Measurements from ENCODE around the gene HAND1. TPM values are rescaled to one million over a fixed set of nuclear protein-coding genes. Genes with fewer than 3 reads are reported as not detected.

The HAND1 gene
- total and polyA plus RNA-seq, 9 of the 15 experiments (the other 6 are each of a cell fraction or from before 2014, with no cell fraction given), result not detected

GRCh38 chr5:154480847-154481246 is 2.8 kb upstream of the HAND1 start:
- H3K4me3 ChIP-seq, result no peak overlapping the region
- H3K9ac ChIP-seq (ENCODE audit: insufficient read depth in 1 of 2, low read depth in 2 of 2, low read length in 2 of 2), result no peak overlapping the region
- H4K20me1 ChIP-seq (replicated peaks; ENCODE audit: control insufficient read depth, insufficient read depth, low read length), result peaks cover 4% of the 10 kb centered on the region; the same call in 1 of the 2 replicates
- intact Hi-C loops (cut with micrococcal nuclease), result no loop called here
- no peak overlapping the region for H3K4me2 ChIP-seq (ENCODE audit: insufficient read depth, low read length)
- POLR2A ChIA-PET, result no interaction called here
- ATAC-seq (no peak), FAIRE-seq (no peak), DNase-seq (ENCODE audit: extremely low read depth in 1 of 4, low spot score in 3 of 4) (no peak)
- H3K27ac ChIP-seq (ENCODE audit: extremely low read depth, low read depth, low read length), result no peak overlapping the region
- no peaks in the 10 kb centered on the region for H3K36me3 ChIP-seq (ENCODE audit: control insufficient read depth, insufficient read depth, low read length)
- no peaks in the 10 kb centered on the region for H3K9me1 ChIP-seq (ENCODE audit: control insufficient read depth, insufficient read depth, low read length)
- WGBS (ENCODE audit: insufficient coverage, low coverage, missing lambda C conversion rate), result 0% methylated on average over 3 of the region's 3 CpGs
- BruUV-seq (replicated peaks), result no TSS peak
- CTCF ChIA-PET (ENCODE audit: low intra/inter-chr PET ratio), result no interaction called here
- H3K79me2 ChIP-seq (ENCODE audit: control insufficient read depth, insufficient read depth, low read length), result no peaks in the 10 kb centered on the region
- in situ Hi-C loops (cut with MboI), result no loop called here
- no peak overlapping the region for H2AFZ ChIP-seq (ENCODE audit: low read depth, low read length)
- H3K27me3 ChIP-seq (ENCODE audit: control insufficient read depth in 2 of 2, insufficient read depth in 2 of 2, low read length in 2 of 2), result peaks cover 84 to 89% of the 10 kb centered on the region in 2 experiments
- no peaks in the 10 kb centered on the region for H3K9me3 ChIP-seq (replicated peaks; ENCODE audit: control insufficient read depth, insufficient read depth, low read depth, low read length)
- peaks cover 0 to 25% of the 10 kb centered on the region in 2 experiments; a peak in 1 of 5 replicates for H3K4me1 ChIP-seq (replicated peaks in 1 of 2; ENCODE audit: control insufficient read depth in 2 of 2, insufficient read depth in 2 of 2, low read length in 2 of 2)
- TF ChIP-seq ETV1 (tag; conservative IDR thresholded peaks at IDR 0.05; ENCODE audit: low read depth), result no peak
- TF ChIP-seq, protein P1, sequence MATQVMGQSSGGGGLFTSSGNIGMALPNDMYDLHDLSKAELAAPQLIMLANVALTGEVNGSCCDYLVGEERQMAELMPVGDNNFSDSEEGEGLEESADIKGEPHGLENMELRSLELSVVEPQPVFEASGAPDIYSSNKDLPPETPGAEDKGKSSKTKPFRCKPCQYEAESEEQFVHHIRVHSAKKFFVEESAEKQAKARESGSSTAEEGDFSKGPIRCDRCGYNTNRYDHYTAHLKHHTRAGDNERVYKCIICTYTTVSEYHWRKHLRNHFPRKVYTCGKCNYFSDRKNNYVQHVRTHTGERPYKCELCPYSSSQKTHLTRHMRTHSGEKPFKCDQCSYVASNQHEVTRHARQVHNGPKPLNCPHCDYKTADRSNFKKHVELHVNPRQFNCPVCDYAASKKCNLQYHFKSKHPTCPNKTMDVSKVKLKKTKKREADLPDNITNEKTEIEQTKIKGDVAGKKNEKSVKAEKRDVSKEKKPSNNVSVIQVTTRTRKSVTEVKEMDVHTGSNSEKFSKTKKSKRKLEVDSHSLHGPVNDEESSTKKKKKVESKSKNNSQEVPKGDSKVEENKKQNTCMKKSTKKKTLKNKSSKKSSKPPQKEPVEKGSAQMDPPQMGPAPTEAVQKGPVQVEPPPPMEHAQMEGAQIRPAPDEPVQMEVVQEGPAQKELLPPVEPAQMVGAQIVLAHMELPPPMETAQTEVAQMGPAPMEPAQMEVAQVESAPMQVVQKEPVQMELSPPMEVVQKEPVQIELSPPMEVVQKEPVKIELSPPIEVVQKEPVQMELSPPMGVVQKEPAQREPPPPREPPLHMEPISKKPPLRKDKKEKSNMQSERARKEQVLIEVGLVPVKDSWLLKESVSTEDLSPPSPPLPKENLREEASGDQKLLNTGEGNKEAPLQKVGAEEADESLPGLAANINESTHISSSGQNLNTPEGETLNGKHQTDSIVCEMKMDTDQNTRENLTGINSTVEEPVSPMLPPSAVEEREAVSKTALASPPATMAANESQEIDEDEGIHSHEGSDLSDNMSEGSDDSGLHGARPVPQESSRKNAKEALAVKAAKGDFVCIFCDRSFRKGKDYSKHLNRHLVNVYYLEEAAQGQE (IDR thresholded peaks at IDR 0.05; ENCODE audit: borderline replicate concordance), result no peak
- TF ChIP-seq, protein P1 (CRISPR knock-in tag; IDR thresholded peaks at IDR 0.05; ENCODE audit: low read depth), result no peak
- TF ChIP-seq, protein P2, sequence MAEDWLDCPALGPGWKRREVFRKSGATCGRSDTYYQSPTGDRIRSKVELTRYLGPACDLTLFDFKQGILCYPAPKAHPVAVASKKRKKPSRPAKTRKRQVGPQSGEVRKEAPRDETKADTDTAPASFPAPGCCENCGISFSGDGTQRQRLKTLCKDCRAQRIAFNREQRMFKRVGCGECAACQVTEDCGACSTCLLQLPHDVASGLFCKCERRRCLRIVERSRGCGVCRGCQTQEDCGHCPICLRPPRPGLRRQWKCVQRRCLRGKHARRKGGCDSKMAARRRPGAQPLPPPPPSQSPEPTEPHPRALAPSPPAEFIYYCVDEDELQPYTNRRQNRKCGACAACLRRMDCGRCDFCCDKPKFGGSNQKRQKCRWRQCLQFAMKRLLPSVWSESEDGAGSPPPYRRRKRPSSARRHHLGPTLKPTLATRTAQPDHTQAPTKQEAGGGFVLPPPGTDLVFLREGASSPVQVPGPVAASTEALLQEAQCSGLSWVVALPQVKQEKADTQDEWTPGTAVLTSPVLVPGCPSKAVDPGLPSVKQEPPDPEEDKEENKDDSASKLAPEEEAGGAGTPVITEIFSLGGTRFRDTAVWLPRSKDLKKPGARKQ (CRISPR knock-in tag; IDR thresholded peaks at IDR 0.05), result no peak
- TF ChIP-seq, protein P3, sequence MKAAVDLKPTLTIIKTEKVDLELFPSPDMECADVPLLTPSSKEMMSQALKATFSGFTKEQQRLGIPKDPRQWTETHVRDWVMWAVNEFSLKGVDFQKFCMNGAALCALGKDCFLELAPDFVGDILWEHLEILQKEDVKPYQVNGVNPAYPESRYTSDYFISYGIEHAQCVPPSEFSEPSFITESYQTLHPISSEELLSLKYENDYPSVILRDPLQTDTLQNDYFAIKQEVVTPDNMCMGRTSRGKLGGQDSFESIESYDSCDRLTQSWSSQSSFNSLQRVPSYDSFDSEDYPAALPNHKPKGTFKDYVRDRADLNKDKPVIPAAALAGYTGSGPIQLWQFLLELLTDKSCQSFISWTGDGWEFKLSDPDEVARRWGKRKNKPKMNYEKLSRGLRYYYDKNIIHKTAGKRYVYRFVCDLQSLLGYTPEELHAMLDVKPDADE (conservative IDR thresholded peaks at IDR 0.05; ENCODE audit: control insufficient read depth, low read depth, low read length), result no peak
- no peak for TF ChIP-seq ZNF239 (CRISPR knock-in tag; IDR thresholded peaks at IDR 0.05)
- no peak for TF ChIP-seq BCL6 (CRISPR knock-in tag; IDR thresholded peaks at IDR 0.05)
- TF ChIP-seq, protein P4, sequence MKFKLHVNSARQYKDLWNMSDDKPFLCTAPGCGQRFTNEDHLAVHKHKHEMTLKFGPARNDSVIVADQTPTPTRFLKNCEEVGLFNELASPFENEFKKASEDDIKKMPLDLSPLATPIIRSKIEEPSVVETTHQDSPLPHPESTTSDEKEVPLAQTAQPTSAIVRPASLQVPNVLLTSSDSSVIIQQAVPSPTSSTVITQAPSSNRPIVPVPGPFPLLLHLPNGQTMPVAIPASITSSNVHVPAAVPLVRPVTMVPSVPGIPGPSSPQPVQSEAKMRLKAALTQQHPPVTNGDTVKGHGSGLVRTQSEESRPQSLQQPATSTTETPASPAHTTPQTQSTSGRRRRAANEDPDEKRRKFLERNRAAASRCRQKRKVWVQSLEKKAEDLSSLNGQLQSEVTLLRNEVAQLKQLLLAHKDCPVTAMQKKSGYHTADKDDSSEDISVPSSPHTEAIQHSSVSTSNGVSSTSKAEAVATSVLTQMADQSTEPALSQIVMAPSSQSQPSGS (CRISPR knock-in tag; IDR thresholded peaks at IDR 0.05), result no peak
- no peak for TF ChIP-seq ZNF436 (CRISPR knock-in tag; IDR thresholded peaks at IDR 0.05)
- no peak for TF ChIP-seq CBX1 (IDR thresholded peaks at IDR 0.05; ENCODE audit: low read depth)
- TF ChIP-seq KAT7 (CRISPR knock-in tag; IDR thresholded peaks at IDR 0.05; ENCODE audit: borderline replicate concordance), result no peak
